ENCODE data around the gene PPID.
"Not testable (repeated sequence)": the region's sequence is repeated elsewhere in the genome, so short reads cannot be mapped to it uniquely, and the experiment has no call there.

PPID gene

DNA sequence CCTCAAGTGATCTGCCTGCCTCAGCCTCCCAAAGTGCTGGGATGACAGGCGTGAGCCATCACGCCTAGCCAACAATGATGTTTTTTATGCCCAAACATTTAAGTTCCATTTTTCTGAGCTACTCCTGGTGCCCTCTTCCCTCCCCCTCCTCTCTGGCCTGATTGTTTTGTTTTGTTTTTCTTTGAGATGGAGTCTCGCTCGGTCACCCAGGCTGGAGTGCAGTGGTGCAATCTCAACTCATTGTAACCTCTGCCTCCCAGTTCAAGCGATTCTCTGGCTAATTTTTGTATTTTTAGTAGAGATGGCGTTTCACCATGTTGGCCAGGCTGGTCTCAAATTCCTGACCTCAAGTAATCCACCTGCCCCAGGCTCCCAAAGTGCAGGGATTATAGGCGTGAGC lies 32.6 kb upstream of the PPID start:
- ATAC-seq; H3K36me3 Mint-ChIP-seq (ENCODE audit: low read depth); H3K4me1 Mint-ChIP-seq; H3K4me3 Mint-ChIP-seq; H3K9me3 Mint-ChIP-seq; DNase-seq; H3K27ac Mint-ChIP-seq: not testable (repeated sequence)
- peaks cover 22% of the 10 kb centered on the region for H3K27me3 Mint-ChIP-seq

DNA sequence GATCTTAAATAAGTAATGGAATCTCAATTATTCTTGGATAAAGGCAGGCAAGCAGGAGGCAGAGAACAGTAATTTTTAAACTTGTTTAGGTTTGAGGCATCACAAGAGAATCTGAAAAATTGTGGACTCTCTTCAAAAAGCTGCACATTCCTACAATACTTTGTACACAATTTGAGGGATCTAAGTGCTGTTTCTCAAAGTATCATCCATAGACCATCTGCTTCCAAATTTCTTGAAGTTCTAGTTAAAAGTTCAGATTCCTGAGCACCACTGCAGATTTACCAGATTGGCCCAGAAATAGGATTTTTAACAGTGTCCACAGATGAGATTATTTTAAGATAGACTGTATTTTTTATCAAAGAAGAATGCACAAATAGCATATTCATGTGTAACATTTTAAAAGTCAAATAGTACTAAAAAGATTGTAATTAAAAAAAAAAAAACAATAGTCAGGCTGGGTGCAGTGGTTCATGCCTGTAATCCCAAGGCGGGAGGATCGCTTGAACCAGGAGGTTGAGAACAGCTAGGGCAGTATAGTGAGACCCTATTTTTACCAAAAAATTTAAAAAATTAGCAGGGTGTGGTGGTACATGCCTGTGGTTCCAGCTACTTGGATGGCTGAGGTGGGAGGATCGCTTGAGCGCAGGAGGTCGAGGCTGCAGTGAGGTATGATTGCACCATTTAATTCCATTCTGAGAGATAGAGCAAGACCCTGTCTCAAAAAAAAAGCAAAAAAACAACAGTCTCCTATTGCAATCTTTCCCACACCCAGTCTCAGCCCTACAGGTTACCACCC lies 31.4 kb upstream of the PPID start:
- DNase-seq (no peak), ATAC-seq (no peak)
- H3K27ac Mint-ChIP-seq: no peak overlapping the region
- peaks cover 6% of the 10 kb centered on the region for H3K9me3 Mint-ChIP-seq
- no peaks in the 10 kb centered on the region for H3K36me3 Mint-ChIP-seq (ENCODE audit: low read depth)
- no peak overlapping the region for H3K4me3 Mint-ChIP-seq
- peaks cover 24% of the 10 kb centered on the region for H3K27me3 Mint-ChIP-seq
- H3K4me1 Mint-ChIP-seq: no peaks in the 10 kb centered on the region

DNA sequence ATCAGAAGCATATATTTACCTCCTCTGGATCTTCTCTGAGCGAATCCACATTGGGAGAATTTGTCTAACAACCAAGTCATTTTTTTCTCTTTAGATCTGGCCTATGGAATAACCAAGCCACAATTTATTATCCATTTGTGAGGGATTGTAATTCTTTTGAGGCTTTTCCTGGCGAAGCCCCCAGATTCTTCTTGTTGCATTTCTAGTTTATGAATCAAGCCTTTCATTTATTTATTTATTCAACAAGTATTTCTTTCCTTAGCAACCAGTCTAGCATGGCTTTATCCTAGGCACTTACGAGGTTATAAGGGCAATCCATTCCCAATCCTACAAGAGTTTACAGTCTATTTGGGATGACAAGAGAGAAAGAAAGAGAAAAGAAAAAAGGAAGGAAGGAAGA lies 27.2 kb upstream of the PPID start:
- DNase-seq (no peak), ATAC-seq (no peak)
- Mint-ChIP-seq H3K36me3 (ENCODE audit: low read depth) (no peaks in the 10 kb centered on the region), H3K4me3 (no peak overlapping the region), H3K9me3 (no peaks in the 10 kb centered on the region), H3K27ac (no peak overlapping the region), H3K27me3 (peaks cover 7% of the 10 kb centered on the region), H3K4me1 (no peaks in the 10 kb centered on the region)

DNA sequence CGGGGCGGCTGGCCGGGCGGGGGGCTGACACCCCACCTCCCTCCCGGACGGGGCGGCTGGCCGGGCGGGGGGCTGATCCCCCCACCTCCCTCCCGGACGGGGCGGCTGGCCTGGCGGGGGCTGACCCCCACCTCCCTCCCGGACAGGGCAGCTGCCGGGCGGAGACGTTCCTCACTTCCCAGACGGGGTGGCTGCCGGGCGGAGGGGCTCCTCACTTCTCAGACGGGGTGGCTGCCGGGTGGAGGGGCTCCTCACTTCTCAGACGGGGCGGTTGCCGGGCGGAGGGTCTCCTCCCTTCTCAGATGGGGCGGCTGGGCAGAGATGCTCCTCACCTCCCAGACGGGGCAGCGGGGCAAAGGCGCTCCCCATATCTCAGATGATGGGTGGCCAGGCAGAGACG lies 23.3 kb upstream of the PPID start:
- H3K9me3 Mint-ChIP-seq; DNase-seq; H3K4me3 Mint-ChIP-seq; H3K4me1 Mint-ChIP-seq; H3K36me3 Mint-ChIP-seq (ENCODE audit: low read depth); H3K27ac Mint-ChIP-seq; ATAC-seq; H3K27me3 Mint-ChIP-seq: not testable (repeated sequence)

DNA sequence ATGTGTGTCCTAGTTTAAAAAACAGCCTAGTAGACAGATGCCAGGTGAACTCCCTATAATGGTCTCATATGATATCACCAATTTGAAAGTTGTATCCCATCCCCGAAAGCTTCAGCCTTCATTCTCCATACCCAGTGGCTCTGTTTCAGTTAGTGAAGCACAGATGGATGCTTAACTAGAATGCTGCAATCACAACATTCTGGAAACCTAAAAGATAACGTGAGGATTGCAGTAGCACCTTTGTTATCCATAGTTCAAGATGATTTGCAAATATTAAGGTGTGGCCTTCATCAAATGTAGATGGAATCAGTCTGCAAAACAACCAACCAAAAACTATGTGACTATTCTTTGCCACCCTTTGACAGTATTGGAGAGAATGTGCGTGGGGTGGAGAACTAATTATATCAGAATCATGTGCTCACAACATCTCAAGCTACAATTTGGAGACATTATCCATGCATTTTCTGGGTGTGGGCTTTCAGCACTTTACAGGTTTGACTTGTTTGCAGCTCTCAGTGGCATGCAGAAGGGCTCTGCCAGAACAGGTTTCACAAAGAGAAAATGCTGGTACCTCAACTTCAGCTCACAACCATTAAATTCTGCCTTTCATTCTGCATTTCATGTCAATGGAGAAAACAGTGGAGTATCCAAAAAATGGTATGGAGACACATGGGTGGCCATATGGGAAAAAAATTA lies 18.3 kb upstream of the PPID start:
- no peak for DNase-seq
- peaks cover 12% of the 10 kb centered on the region for H3K27me3 Mint-ChIP-seq
- no peaks in the 10 kb centered on the region for H3K36me3 Mint-ChIP-seq (ENCODE audit: low read depth)
- H3K9me3 Mint-ChIP-seq: no peaks in the 10 kb centered on the region
- no peak for ATAC-seq
- H3K4me3 Mint-ChIP-seq: no peak overlapping the region
- no peaks in the 10 kb centered on the region for H3K4me1 Mint-ChIP-seq
- H3K27ac Mint-ChIP-seq: no peak overlapping the region

DNA sequence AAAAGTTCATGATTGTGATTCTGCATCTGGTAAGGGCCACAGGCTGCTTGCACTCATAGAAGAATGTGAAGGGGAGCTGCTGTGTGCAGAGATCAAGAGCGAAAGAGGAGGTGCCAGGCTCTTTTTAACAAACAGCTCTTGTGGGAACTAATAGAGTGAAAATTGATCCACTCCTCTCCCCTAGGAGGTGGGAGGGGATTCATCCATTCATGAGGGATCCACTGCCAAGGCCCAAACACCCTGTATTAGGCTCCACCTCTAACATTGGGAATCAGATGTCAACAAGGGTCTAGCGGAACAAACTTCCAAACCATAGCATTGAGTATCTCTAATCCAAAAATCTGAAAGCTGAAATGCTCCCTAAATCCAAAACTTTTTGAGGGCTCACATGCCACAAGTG lies 16.4 kb upstream of the PPID start:
- H3K4me3 Mint-ChIP-seq: no peak overlapping the region
- no peaks in the 10 kb centered on the region for H3K9me3 Mint-ChIP-seq
- H3K36me3 Mint-ChIP-seq (ENCODE audit: low read depth): no peaks in the 10 kb centered on the region
- no peak for DNase-seq
- no peaks in the 10 kb centered on the region for H3K4me1 Mint-ChIP-seq
- peaks cover 13% of the 10 kb centered on the region for H3K27me3 Mint-ChIP-seq
- H3K27ac Mint-ChIP-seq: no peak overlapping the region
- no peak for ATAC-seq

DNA sequence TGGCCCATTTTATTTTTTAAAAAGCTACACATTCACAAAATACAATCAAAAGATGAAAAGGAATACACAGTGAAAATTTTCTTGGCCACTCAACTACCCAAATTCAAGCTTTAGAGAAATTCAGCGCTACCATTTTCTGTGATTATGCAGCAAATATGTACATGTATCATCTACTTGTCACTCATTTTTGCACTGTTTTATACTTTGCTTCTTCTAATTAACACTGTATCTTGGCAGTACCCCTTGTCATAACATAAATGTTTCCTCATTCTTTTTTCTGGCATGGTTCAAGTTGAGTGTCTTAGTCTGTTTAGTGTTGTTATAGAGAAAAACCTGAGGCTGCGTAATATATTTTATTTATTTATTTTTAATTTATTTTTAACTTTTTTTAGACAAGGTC lies 15.7 kb upstream of the PPID start:
- Mint-ChIP-seq H3K27me3 (peaks cover 13% of the 10 kb centered on the region), H3K36me3 (ENCODE audit: low read depth) (no peaks in the 10 kb centered on the region), H3K4me1 (no peaks in the 10 kb centered on the region), H3K4me3 (no peak overlapping the region), H3K9me3 (no peaks in the 10 kb centered on the region), H3K27ac (no peak overlapping the region)
- ATAC-seq (no peak), DNase-seq (no peak)

DNA sequence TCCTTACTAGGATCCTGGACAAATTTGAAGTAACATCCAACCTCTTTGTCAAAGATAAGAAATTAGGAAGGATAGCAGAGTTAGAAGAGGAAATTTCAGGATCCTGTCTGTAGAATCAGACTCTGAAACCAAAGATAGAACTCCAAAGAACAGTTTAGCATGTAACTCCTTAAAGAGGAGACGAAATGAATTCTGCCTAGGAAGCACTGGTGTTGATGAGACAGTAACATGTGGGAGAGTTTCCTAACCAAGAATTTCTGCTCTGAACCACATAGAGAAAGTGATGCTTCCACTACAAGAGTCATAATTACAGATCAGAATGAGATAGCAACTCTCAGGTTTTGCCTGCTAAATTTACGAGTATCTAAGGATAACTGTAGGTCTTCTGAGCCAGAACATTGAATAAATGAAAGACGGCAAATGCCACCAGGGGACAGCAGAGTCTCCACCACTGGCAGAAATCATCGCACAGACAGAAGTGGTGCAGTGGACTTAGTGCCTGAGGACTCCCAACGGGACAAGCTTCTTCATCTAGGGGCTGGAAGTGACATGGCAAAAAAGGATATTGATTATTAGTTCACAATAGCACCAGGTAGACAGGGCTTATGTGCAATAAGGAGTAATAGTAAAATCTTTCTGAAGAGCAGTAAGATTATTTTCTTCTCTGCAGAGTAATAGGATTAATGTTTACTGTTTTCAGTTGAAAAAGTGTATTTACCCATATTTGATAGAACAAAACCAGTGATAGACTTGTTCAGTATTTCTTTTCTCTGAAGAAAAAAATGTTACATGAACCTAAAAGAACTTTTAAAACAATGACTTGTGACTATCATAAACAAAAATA lies 6.7 kb upstream of the PPID start:
- no peak overlapping the region for H3K4me3 Mint-ChIP-seq
- DNase-seq (peak; percentile 44), ATAC-seq (peak; percentile 85)
- H3K4me1 Mint-ChIP-seq: peaks cover 24% of the 10 kb centered on the region
- no peak overlapping the region for H3K27ac Mint-ChIP-seq
- no peaks in the 10 kb centered on the region for H3K9me3 Mint-ChIP-seq
- H3K27me3 Mint-ChIP-seq: peaks cover 49% of the 10 kb centered on the region
- no peaks in the 10 kb centered on the region for H3K36me3 Mint-ChIP-seq (ENCODE audit: low read depth)

DNA sequence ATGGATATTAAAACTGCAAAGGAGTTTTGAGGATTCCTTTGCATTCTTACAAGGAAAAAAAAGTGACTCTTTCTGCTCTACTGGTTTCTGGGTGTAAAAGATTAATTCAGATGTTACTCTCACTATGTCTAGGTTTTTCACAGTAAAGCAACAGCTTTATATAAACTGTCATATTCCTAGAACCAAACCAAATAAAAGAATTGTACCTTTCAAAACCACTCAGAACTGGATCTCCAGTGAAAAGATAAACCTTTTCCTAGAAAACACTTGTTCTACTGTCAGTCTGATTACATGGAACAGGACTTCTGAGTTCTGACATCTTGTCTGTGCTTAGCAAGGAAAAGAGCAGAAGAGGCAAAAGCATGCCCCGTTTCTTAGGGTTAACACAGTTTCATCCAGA lies 5.0 kb upstream of the PPID start:
- Mint-ChIP-seq H3K9me3 (no peaks in the 10 kb centered on the region), H3K27ac (no peak overlapping the region), H3K36me3 (ENCODE audit: low read depth) (no peaks in the 10 kb centered on the region), H3K4me3 (no peak overlapping the region), H3K4me1 (peaks cover 37% of the 10 kb centered on the region), H3K27me3 (peaks cover 49% of the 10 kb centered on the region)
- ATAC-seq (no peak), DNase-seq (no peak)

DNA sequence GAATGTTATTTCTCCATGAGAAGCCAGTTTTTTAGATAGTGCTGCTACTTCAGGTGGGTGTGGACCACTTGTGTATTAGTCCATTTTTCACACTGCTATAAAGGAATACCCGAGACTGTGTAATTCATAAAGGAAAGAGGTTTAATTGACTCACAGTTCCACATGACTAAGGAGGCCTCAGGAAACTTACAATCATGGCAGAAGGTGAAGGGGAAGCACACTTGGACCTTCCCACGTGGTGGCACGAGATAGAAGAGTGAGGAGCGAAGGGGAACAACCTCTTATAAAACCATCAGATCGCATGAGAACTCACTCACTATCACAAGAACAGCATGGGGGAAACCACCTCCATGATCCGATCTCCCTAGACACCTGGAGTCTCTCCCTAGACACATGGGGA lies 3.4 kb upstream of the PPID start:
- DNase-seq: no peak
- H3K4me3 Mint-ChIP-seq: no peak overlapping the region

DNA sequence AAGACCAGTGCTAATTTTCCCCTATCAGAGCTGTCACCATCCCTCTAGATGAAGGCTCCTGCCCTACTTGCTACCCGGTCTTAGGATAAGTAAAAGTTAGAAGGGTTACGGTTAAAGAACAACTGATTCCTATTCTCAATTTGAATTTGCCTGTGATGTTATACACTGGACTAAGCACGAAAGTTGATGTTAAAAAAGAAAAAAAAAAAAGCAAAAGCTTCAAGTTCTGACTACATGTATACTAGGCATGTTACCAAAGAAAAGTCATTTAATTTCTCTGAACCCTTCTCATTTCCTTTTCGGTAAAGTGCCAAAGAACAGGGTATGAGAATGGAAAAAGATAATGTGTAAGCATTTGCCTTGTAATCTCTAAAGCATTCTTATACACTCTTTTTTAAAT lies 1.4 kb upstream of the PPID start:
- Mint-ChIP-seq H3K9me3 (no peaks in the 10 kb centered on the region), H3K27ac (peak overlapping the region; percentile 78), H3K36me3 (ENCODE audit: low read depth) (peaks cover 22% of the 10 kb centered on the region), H3K4me1 (peaks cover 50% of the 10 kb centered on the region), H3K4me3 (peak overlapping the region; percentile 93), H3K27me3 (peaks cover 28% of the 10 kb centered on the region)
- DNase-seq (no peak), ATAC-seq (no peak)

More for the DNA sequence above, 3.4 kb upstream of the PPID start:
- peaks cover 42% of the 10 kb centered on the region for H3K4me1 Mint-ChIP-seq
- ATAC-seq: peak; percentile 9
- peaks cover 37% of the 10 kb centered on the region for H3K27me3 Mint-ChIP-seq
- no peak overlapping the region for H3K27ac Mint-ChIP-seq
- no peaks in the 10 kb centered on the region for H3K9me3 Mint-ChIP-seq
- H3K36me3 Mint-ChIP-seq (ENCODE audit: low read depth): peaks cover 9% of the 10 kb centered on the region

DNA sequence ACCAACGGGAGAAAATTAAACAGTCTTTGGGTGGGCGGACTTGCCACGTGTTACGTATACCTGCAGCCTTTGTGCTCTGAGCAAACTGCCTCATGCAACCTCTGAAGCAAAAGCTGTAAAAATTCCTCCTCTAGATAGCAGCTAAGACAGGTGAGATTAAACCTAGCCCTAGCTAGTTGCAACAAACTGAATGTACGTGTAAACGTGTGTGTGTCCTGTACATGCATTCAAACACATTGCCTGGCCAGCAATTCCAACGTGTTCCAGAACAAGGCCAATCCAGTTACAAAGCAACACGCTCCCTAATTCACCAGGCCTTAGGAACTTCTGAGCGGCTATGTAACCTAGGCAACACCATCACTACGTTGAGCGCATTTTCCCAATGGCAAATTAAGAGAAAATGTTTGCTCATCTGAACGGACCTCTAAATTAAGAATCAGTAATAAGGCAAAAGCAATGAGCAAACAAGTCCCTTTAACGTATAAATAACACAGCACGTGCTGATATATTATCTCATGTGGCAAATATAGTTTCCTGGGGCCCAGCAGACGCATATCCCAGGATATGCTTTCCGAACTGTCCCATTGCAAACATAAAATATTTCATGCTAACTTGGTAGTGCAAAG lies 792 bp downstream of the PPID start:
- Mint-ChIP-seq H3K27me3 (peaks cover 10% of the 10 kb centered on the region), H3K9me3 (no peaks in the 10 kb centered on the region), H3K36me3 (ENCODE audit: low read depth) (peaks cover 43% of the 10 kb centered on the region), H3K27ac (peak overlapping the region; percentile 99), H3K4me1 (peaks cover 46% of the 10 kb centered on the region), H3K4me3 (peak overlapping the region; percentile 93)
- no peak for DNase-seq
- ATAC-seq: no peak

DNA sequence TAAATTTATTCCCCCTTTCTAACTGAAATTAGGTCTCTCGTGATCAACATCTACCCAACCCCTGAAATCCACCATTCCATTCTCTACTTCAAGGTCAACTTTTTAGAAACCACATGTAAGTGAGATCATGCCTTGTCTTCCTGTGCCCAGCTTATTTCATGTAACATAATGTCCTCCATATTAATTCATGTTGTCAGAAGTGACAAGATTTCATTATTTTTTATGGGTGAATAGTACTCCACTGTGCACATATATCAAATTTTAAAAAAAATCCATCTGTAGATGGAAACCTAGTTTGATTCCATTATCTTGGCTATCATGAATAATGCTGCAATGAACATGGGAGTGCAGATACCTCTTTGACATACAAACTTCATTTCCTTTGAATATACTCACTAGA lies 1.5 kb downstream of the PPID start:
- Mint-ChIP-seq H3K36me3 (ENCODE audit: low read depth) (peaks cover 49% of the 10 kb centered on the region), H3K27ac (peak overlapping the region; percentile 99), H3K4me3 (peak overlapping the region; percentile 93), H3K9me3 (no peaks in the 10 kb centered on the region), H3K4me1 (peaks cover 43% of the 10 kb centered on the region), H3K27me3 (peaks cover 4% of the 10 kb centered on the region)
- DNase-seq (no peak), ATAC-seq (no peak)

DNA sequence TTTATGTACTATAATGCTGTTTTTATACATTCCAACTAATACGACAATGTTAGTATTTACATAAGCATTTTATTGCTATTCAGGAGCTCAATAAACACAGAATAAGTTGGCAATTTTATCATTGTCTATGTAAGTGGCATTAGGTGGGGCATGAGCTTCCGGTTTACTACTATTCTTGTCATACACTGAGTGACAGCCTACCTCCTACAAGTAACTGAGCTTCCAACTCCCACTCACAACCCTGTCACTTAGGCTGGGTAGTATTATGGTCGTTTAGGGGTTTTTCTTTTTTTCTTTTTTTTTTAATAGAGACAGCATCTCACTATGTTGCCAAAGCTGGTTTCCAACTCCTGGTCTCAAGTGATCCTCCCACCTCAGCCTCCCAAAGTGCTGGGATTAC lies 7.4 kb downstream of the PPID start:
- peaks cover 10% of the 10 kb centered on the region for H3K4me1 Mint-ChIP-seq
- H3K27ac Mint-ChIP-seq: peak overlapping the region; percentile 30
- H3K36me3 Mint-ChIP-seq (ENCODE audit: low read depth): peaks cover 75% of the 10 kb centered on the region
- DNase-seq: no peak
- H3K9me3 Mint-ChIP-seq: no peaks in the 10 kb centered on the region
- no peaks in the 10 kb centered on the region for H3K27me3 Mint-ChIP-seq
- no peak overlapping the region for H3K4me3 Mint-ChIP-seq
- ATAC-seq: no peak

Data from activated naive CD8-positive, alpha-beta T cell treated with anti-CD3 and anti-CD28 coated beads, Interleukin-2, amount 50 U/mL, for 24 hours (primary cell).